ENCODE data around the gene SERPINB2.
"Not testable (repeated sequence)": the region's sequence is repeated elsewhere in the genome, so short reads cannot be mapped to it uniquely, and the experiment has no call there.

SERPINB2 gene

DNA sequence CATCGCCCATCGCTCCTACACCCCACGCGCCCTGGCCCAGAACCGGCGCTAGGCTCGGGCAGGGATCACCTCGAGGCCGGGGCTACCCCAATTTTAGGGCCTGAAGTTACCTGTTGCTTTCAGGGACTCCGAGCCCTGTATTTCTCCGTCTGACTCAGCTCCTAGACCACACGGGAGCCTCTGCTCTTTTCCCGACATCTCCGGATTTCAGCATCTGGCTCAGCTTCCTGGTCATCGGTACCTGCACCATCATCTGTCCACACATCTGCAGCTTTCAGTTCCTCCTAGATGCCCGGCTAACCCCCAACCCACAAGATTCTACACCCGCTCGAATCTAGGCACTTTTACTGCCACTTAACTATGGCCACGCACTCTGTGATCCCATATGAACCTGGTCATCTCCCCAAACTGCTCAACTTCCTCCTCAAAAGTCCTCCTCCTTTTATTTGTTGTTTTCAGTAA lies 49.5 kb downstream of the SERPINB2 start:
- Histone ChIP-seq H3K27ac (ENCODE audit: low read depth, low read length) (no peak overlapping the region), H3K9ac (ENCODE audit: low read depth, low read length) (no peak overlapping the region), H3K4me3 (ENCODE audit: low read length) (peak overlapping the region; percentile 65), H3K27me3 (ENCODE audit: insufficient read depth, low read length) (peaks cover 46% of the 10 kb centered on the region), H3K4me1 (ENCODE audit: insufficient read depth, low read length) (no peaks in the 10 kb centered on the region), H3K9me3 (ENCODE audit: insufficient read depth, low read depth, low read length) (no peaks in the 10 kb centered on the region), H3K36me3 (ENCODE audit: insufficient read depth, low read length) (no peaks in the 10 kb centered on the region)
- 57% methylated on average over 19 of the region's 19 CpGs for WGBS

DNA sequence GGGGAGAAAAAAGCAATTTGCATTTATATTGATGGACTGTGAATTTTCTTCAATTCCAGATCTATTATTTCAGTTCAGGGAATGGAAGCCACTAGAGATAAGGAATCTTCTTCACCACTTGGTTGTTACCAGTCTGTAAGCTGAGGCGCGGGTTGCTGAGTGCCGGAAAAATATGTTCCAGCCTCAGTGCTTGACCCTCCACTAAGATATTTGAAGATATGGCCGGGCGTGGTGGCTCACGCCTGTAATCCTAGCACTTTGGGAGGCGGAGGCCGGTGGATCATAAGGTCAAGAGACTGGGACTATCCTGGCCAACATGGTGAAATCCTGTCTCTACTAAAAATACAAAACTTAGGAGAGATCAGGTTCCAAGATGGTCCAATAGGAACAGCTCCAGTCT lies 52.5 kb downstream of the SERPINB2 start:
- Histone ChIP-seq H3K4me1 (ENCODE audit: insufficient read depth, low read length) (no peaks in the 10 kb centered on the region), H3K36me3 (ENCODE audit: insufficient read depth, low read length) (no peaks in the 10 kb centered on the region), H3K27me3 (ENCODE audit: insufficient read depth, low read length) (peaks cover 35% of the 10 kb centered on the region), H3K4me3 (ENCODE audit: low read length) (no peak overlapping the region), H3K9me3 (ENCODE audit: insufficient read depth, low read depth, low read length) (no peaks in the 10 kb centered on the region), H3K9ac (ENCODE audit: low read depth, low read length) (no peak overlapping the region), H3K27ac (ENCODE audit: low read depth, low read length) (no peak overlapping the region)
- 94% methylated on average over 8 of the region's 8 CpGs for WGBS

DNA sequence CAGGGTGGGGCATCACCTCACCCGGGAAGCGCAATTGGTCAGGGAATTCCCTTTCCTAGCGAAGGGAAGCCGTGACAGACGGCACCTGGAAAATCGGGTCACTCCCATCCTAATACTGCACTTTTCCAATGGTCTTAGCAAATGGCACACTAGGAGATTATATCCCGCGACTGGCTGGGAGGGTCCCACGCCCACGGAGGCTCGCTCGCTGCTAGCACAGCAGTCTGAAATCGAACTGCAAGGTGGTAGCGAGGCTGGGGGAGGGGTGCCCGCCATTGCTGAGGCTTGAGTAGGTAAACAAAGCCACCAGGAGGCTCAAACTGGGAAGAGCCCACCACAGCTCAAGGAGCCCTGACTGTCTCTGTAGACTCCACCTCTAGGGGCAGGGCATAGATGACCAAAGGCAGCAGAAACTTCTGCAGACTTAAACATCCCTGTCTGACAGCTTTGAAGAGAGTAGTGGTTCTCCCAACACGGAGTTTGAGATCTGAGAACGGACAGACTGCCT lies 53.1 kb downstream of the SERPINB2 start:
- not testable (repeated sequence) for H3K4me3 ChIP-seq (ENCODE audit: low read length); H3K9ac ChIP-seq (ENCODE audit: low read depth, low read length); H3K9me3 ChIP-seq (ENCODE audit: insufficient read depth, low read depth, low read length); H3K36me3 ChIP-seq (ENCODE audit: insufficient read depth, low read length); H3K4me1 ChIP-seq (ENCODE audit: insufficient read depth, low read length); H3K27ac ChIP-seq (ENCODE audit: low read depth, low read length)
- H3K27me3 ChIP-seq (ENCODE audit: insufficient read depth, low read length), result peaks cover 29% of the 10 kb centered on the region
- WGBS, result 86% methylated on average over 17 of the region's 17 CpGs

DNA sequence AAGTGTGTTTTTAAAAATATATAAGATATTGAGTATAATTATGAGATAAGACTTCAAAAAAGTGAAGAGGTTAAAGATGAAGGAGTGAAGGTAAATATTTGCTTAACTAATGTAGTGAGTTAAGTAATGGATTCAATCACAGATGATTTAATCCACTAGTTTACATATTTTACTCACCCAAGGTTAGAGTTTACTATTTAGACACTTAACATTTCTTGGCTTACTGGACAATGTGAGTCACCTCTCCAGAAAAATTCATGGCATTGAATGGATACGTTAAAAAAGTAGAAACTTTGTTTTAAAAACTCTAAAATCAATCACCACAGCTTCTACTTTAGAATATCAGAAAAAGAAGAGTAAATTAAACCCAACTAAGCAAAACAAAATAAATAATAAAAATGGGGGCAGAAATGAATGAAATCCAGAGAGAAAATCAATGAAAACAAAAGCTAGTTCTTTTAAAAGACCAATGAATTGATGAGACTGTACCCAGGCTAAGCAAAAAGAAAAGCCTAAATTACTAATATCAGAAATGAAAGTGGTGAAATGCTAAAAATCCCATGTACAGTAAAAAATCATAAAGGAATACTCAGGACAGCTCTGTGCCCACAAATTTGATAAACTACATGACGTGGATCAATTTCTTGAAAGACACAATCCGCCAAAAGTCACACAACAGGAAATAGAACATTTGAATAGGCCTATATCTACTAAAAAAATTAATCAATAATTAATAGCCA lies 59.7 kb downstream of the SERPINB2 start:
- H3K4me3 ChIP-seq (ENCODE audit: low read length), result no peak overlapping the region
- no peaks in the 10 kb centered on the region for H3K36me3 ChIP-seq (ENCODE audit: insufficient read depth, low read length)
- H3K4me1 ChIP-seq (ENCODE audit: insufficient read depth, low read length), result peaks cover 6% of the 10 kb centered on the region; the same call in 1 of the 2 replicates
- no peak overlapping the region for H3K27ac ChIP-seq (ENCODE audit: low read depth, low read length)
- WGBS, result 92% methylated on average over 3 of the region's 3 CpGs
- no peaks in the 10 kb centered on the region for H3K9me3 ChIP-seq (ENCODE audit: insufficient read depth, low read depth, low read length)
- no peak overlapping the region for H3K9ac ChIP-seq (ENCODE audit: low read depth, low read length)
- H3K27me3 ChIP-seq (ENCODE audit: insufficient read depth, low read length), result peaks cover 29% of the 10 kb centered on the region; the same call in 1 of the 2 replicates

DNA sequence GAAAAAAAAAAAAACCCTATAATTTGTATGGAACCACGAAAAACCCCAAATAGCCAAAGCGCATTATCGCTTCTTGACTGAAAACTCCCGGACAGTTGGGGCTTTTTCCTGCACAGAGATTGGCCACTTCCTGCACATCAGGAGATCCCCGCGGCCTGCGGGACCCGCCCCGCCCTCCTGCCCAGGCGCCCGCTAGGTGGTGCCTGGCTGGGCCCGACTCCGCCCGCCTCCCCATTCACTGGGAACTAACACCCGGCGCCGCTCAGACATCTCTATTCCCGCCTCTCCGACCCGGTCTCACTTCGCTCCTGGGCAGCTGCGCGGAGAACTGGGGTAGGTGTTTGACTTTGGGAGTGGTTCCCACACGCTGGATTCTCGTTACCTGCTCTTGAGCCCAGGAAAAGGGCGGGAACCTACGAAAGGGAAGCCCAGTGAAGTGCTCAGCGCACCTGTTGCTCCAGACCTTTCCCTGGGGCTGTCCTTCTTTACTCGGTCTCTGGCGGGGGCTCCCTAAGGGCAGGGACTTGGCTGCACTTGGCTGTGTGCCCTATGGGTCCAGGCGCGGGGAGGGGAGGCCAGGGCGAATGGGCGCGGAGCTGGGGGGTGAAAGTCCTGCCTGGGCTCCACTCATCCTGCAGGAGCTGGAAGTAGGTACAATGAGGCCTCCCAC lies 61.7 kb downstream of the SERPINB2 start, which contains the start of gene HMSD:
TSS of gene HMSD (plus strand) at position 234 of the 670 bp plus-strand sequence. CDS start 4,155 bp downstream, outside the sequence.
- Histone ChIP-seq H3K9ac (ENCODE audit: low read depth, low read length) (peak within 1 kb of the TSS; percentile 51), H3K9me3 (ENCODE audit: insufficient read depth, low read depth, low read length) (no peaks in the 10 kb centered on the region), H3K4me3 (ENCODE audit: low read length) (peak within 1 kb of the TSS; percentile 61), H3K27me3 (ENCODE audit: insufficient read depth, low read length) (peaks cover 29% of the 10 kb centered on the region; the same call in 1 of the 2 replicates), H3K27ac (ENCODE audit: low read depth, low read length) (no peak within 1 kb of the TSS), H3K4me1 (ENCODE audit: insufficient read depth, low read length) (peaks cover 6% of the 10 kb centered on the region; the same call in 1 of the 2 replicates), H3K36me3 (ENCODE audit: insufficient read depth, low read length) (no peaks in the 10 kb centered on the region)
- 7% methylated on average over 35 of the region's 35 CpGs for WGBS

DNA sequence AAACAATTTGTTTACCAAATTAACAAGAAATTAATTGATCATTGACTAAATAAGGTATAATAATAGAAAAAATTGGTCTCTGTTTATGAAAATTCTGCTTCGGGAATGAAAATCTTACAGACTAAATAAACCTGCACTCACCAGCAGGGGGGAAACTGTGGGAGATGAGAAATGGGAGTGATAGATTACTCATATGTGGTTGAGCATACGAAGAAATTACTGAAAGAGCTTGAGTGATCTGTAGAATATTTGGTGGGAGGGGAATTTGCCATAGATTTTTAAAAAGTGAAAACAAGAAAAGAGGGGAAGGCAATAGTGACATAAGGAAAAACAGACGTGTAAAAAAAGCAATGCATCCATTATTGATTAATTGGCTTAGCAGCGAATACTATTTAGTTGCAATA lies 63.8 kb downstream of the SERPINB2 start:
- H3K9me3 ChIP-seq (ENCODE audit: insufficient read depth, low read depth, low read length), result no peaks in the 10 kb centered on the region
- peaks cover 29% of the 10 kb centered on the region; the same call in 1 of the 2 replicates for H3K27me3 ChIP-seq (ENCODE audit: insufficient read depth, low read length)
- H3K4me3 ChIP-seq (ENCODE audit: low read length), result no peak overlapping the region
- WGBS, result 88% methylated on average over 4 of the region's 4 CpGs
- H3K9ac ChIP-seq (ENCODE audit: low read depth, low read length), result no peak overlapping the region
- peaks cover 6% of the 10 kb centered on the region; the same call in 1 of the 2 replicates for H3K4me1 ChIP-seq (ENCODE audit: insufficient read depth, low read length)
- H3K27ac ChIP-seq (ENCODE audit: low read depth, low read length), result no peak overlapping the region
- no peaks in the 10 kb centered on the region for H3K36me3 ChIP-seq (ENCODE audit: insufficient read depth, low read length)

All from HUES64 (cell line).